ENCODE results near the gene SMC4. TPM values are rescaled to one million over a fixed set of nuclear protein-coding genes. Genes with fewer than 3 reads are reported as not detected.

The SMC4 gene
- total RNA-seq, 1 experiment from 2014 or later = 183 TPM

DNA sequence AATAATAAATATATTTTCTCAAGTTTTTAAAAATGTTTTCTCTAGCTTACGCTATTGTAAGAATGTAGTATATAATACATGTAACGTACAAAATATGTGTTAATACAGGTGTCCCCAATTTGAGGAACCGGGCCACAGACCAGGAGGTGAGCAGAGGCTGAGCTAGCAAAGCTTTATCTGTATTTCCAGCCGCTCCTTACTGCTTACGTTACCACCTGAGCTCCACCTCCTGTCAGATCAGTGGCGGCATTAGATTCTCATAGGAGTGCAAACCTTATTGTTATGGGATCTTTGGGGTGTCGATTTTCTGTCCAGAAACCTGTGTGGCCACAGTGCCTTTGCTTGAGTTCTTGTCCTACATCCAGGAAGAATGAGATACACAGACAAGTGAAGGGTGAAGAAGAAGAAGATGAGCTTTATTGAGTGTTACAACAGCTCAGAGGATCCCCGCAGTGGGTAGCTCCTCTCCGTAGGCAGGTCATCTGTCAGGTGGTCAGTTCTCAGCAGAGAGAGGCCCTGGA is 60.1 kb downstream of the SMC4 start:
- Histone ChIP-seq H3F3A (ENCODE audit: low read length, unreplicated experiment) (no peaks in the 10 kb centered on the region), H3K36me3 (ENCODE audit: low read depth, low read length) (no peaks in the 10 kb centered on the region), H4K20me1 (ENCODE audit: low read length) (no peaks in the 10 kb centered on the region), H3K27ac (ENCODE audit: low read length) (no peak overlapping the region), H3K9me2 (replicated peaks; ENCODE audit: low read length) (no peaks in the 10 kb centered on the region), H3K4me3 (ENCODE audit: low read length) (no peak overlapping the region), H3K4me1 (ENCODE audit: insufficient read depth, low read length) (no peaks in the 10 kb centered on the region), H3K4me2 (ENCODE audit: low read length) (no peak overlapping the region), H2AFZ (ENCODE audit: low read length) (no peak overlapping the region), H3K79me2 (ENCODE audit: low read length) (no peaks in the 10 kb centered on the region), H3K27me3 (ENCODE audit: low read length) (no peaks in the 10 kb centered on the region), H3K9me3 (ENCODE audit: low read length) (no peaks in the 10 kb centered on the region), H3K9ac (ENCODE audit: low read length) (no peak overlapping the region)
- no TSS peak for BruUV-seq (replicated peaks)
- DNase-seq (no peak), ATAC-seq (no peak)
- ChIA-PET POLR2A (ENCODE audit: unreplicated experiment) (no interaction called here), CTCF (no interaction called here)
- intact Hi-C loops (cut with micrococcal nuclease) = no loop called here
- TF ChIP-seq EZH2phosphoT487 (IDR thresholded peaks at IDR 0.05; ENCODE audit: borderline replicate concordance, low read length) (no peak), EZH2 (IDR thresholded peaks at IDR 0.05; ENCODE audit: low read length, unreplicated experiment) (no peak), CTCF (conservative IDR thresholded peaks at IDR 0.05; ENCODE audit: low read depth, low read length) (no peak)

DNA sequence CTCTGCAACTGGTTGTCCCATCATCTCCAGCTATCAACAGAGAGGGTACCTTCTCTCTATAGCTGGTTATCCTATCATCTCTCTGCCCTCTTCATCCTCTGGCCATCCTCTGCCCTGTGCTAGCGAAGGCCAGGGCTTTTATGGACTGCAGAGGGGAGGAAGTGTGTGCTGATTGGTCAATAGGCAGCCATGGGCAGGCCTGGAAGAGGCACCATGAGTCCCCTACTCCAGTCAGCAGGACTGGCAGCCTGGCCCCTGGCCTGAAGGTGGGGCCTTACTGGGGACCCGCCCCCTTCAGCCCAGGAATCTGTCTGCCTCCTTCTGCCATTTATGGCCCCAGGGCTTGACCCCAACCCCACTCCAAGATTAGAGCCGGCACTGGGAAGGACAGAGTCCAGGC is 60.6 kb downstream of the SMC4 start:
- TF ChIP-seq CTCF (conservative IDR thresholded peaks at IDR 0.05; ENCODE audit: low read depth, low read length) (no peak), EZH2phosphoT487 (IDR thresholded peaks at IDR 0.05; ENCODE audit: borderline replicate concordance, low read length) (no peak), EZH2 (IDR thresholded peaks at IDR 0.05; ENCODE audit: low read length, unreplicated experiment) (no peak)
- no peak overlapping the region for H3K4me3 ChIP-seq (ENCODE audit: low read length)
- POLR2A ChIA-PET (ENCODE audit: unreplicated experiment) = no interaction called here
- H2AFZ ChIP-seq (ENCODE audit: low read length) = no peak overlapping the region
- H3F3A ChIP-seq (ENCODE audit: low read length, unreplicated experiment) = no peaks in the 10 kb centered on the region
- no TSS peak for BruUV-seq (replicated peaks)
- intact Hi-C loops (cut with micrococcal nuclease) = no loop called here
- CTCF ChIA-PET = no interaction called here
- H3K36me3 ChIP-seq (ENCODE audit: low read depth, low read length) = no peaks in the 10 kb centered on the region
- no peak for DNase-seq
- no peaks in the 10 kb centered on the region for H3K9me2 ChIP-seq (replicated peaks; ENCODE audit: low read length)
- H4K20me1 ChIP-seq (ENCODE audit: low read length) = no peaks in the 10 kb centered on the region
- H3K79me2 ChIP-seq (ENCODE audit: low read length) = no peaks in the 10 kb centered on the region
- no peak for ATAC-seq
- no peaks in the 10 kb centered on the region for H3K27me3 ChIP-seq (ENCODE audit: low read length)
- no peaks in the 10 kb centered on the region for H3K9me3 ChIP-seq (ENCODE audit: low read length)
- no peaks in the 10 kb centered on the region for H3K4me1 ChIP-seq (ENCODE audit: insufficient read depth, low read length)
- H3K27ac ChIP-seq (ENCODE audit: low read length) = no peak overlapping the region
- H3K9ac ChIP-seq (ENCODE audit: low read length) = no peak overlapping the region
- no peak overlapping the region for H3K4me2 ChIP-seq (ENCODE audit: low read length)

DNA sequence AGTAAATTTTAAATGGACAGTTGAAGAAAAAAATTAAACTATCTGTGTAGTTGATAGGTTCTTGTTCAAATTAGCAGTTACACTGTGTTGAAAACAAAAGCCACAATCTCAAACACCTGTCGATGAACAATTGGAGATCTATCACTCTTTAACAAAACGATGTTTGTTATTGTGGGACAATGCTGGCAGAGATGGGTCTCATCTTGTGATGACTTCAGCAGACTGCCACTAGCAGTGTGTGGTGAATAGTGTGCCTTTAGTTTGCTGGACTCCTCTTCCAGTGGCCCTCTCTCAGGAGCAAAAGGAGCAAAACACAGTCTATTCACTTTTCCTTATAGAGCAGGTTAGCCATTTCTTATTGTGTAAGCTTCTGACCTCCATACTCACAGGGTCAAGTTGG is 64.9 kb downstream of the SMC4 start:
- no peak overlapping the region for H3K4me3 ChIP-seq (ENCODE audit: low read length)
- ATAC-seq (no peak), DNase-seq (no peak)
- no peak overlapping the region for H3K4me2 ChIP-seq (ENCODE audit: low read length)
- H3K9me2 ChIP-seq (replicated peaks; ENCODE audit: low read length) = no peaks in the 10 kb centered on the region
- POLR2A ChIA-PET (ENCODE audit: unreplicated experiment) = no interaction called here
- no peaks in the 10 kb centered on the region for H4K20me1 ChIP-seq (ENCODE audit: low read length)
- no peaks in the 10 kb centered on the region for H3K79me2 ChIP-seq (ENCODE audit: low read length)
- no peaks in the 10 kb centered on the region for H3K4me1 ChIP-seq (ENCODE audit: insufficient read depth, low read length)
- H2AFZ ChIP-seq (ENCODE audit: low read length) = no peak overlapping the region
- H3F3A ChIP-seq (ENCODE audit: low read length, unreplicated experiment) = no peaks in the 10 kb centered on the region
- BruUV-seq (replicated peaks) = no TSS peak
- intact Hi-C loops (cut with micrococcal nuclease) = no loop called here
- H3K9ac ChIP-seq (ENCODE audit: low read length) = no peak overlapping the region
- CTCF ChIA-PET = interaction anchor here (0.6 kb wide), 1 partner anchor 130 kb away, joined by 3 read pairs; no protein-coding TSS in a partner anchor
- H3K9me3 ChIP-seq (ENCODE audit: low read length) = 0 out of 2 replicates have a peak, but pooled peaks cover 5% of the 10 kb centered on the region
- no peak overlapping the region for H3K27ac ChIP-seq (ENCODE audit: low read length)
- no peak for TF ChIP-seq EZH2 (IDR thresholded peaks at IDR 0.05; ENCODE audit: low read length, unreplicated experiment)
- no peak for TF ChIP-seq EZH2phosphoT487 (IDR thresholded peaks at IDR 0.05; ENCODE audit: borderline replicate concordance, low read length)
- no peak for TF ChIP-seq CTCF (conservative IDR thresholded peaks at IDR 0.05; ENCODE audit: low read depth, low read length)
- no peaks in the 10 kb centered on the region for H3K36me3 ChIP-seq (ENCODE audit: low read depth, low read length)
- no peaks in the 10 kb centered on the region for H3K27me3 ChIP-seq (ENCODE audit: low read length)
